Suprapubic skin (tissue), 4 donors: Measurements from ENCODE around the gene PLXNA4. TPM values are rescaled to one million over a fixed set of nuclear protein-coding genes. Genes with fewer than 3 reads are reported as not detected.
"Not testable (repeated sequence)": the region's sequence is repeated elsewhere in the genome, so short reads cannot be mapped to it uniquely, and the experiment has no call there.

ENCODE experiments used
- DNase-seq, 2 donors: peaks; one replicate each; pipeline ENCODE4 v3.0.0-alpha.2; 2019; ENCODE audit warnings: low spot score in 2 of 2
- H3K27ac ChIP-seq: fragments of 200-600 bp; sonication (generic); one replicate; pipeline ENCODE4 v1.5.1; 2019
- H3K27me3 ChIP-seq: fragments of 200-600 bp; sonication (generic); one replicate; pipeline ENCODE4 v1.5.1; 2019
- H3K36me3 ChIP-seq: fragments of 200-600 bp; sonication (generic); one replicate; pipeline ENCODE4 v1.5.1; 2019
- H3K4me1 ChIP-seq: fragments of 200-600 bp; sonication (generic); one replicate; pipeline ENCODE4 v1.5.1; 2019
- H3K4me3 ChIP-seq: fragments of 200-600 bp; sonication (generic); one replicate; pipeline ENCODE4 v1.5.1; 2019; ENCODE audit warnings: mild to moderate bottlenecking
- H3K9me3 ChIP-seq: fragments of 200-600 bp; sonication (generic); one replicate; pipeline ENCODE4 v1.5.1; 2019
- CTCF ChIP-seq, 2 donors: fragments of 200-600 bp in 1 of 2; fragments of 450-650 bp in 1 of 2; sonication (generic) in 1 of 2; IDR thresholded peaks; one replicate each; pipeline ENCODE4 v1.5.1; 2016 to 2019; ENCODE audit warnings: antibody characterized with exemption in 2 of 2, mild to moderate bottlenecking in 1 of 2, moderate library complexity in 1 of 2
- EP300 ChIP-seq: sonication (generic); formaldehyde crosslinking; IDR thresholded peaks from one replicate; pipeline ENCODE4 v1.6.1; 2017; ENCODE audit warnings: antibody characterized with exemption
- POLR2A ChIP-seq, 2 donors: fragments of 450-650 bp; IDR thresholded peaks; one replicate each; pipeline ENCODE4 v1.6.1; 2017; ENCODE audit warnings: antibody characterized with exemption in 2 of 2, mild to moderate bottlenecking in 2 of 2, moderate library complexity in 2 of 2
- POLR2AphosphoS5 ChIP-seq, 3 donors: sonication (generic); formaldehyde crosslinking; IDR thresholded peaks; one replicate each; pipeline ENCODE4 v1.6.1; 2017; ENCODE audit warnings: antibody characterized with exemption in 3 of 3
- WGBS: methylation state at CpG from one replicate; pipeline ENCODE4 v1.1.5; 2018; 5-methylcytosine and 5-hydroxymethylcytosine counted together
- total RNA-seq, 4 donors: library from RNA; depleted of rRNA; stranded (reverse); fragments of >200 nt; gene quantifications; one replicate each; pipeline ENCODE4 v1.1.0, GENCODE V29; 2016

PLXNA4 gene
- total RNA-seq, 4 donors from 2014 or later, result 5.4 to 10.7 (median 7.1) TPM

GRCh38 chr7:132603220-132603833 lies 27.1 kb upstream of the PLXNA4 start:
- whole genome bisulfite sequencing, result 59% methylated on average over 6 of the region's 6 CpGs
- peaks cover 11% of the 10 kb centered on the region for H3K27me3 ChIP-seq
- no peak for DNase-seq
- H3K27ac ChIP-seq, result no peak overlapping the region
- H3K4me3 ChIP-seq, result no peak overlapping the region
- H3K4me1 ChIP-seq, result no peaks in the 10 kb centered on the region
- no peaks in the 10 kb centered on the region for H3K9me3 ChIP-seq
- H3K36me3 ChIP-seq, result no peaks in the 10 kb centered on the region
- TF ChIP-seq POLR2AphosphoS5 (IDR thresholded peaks at IDR 0.05) (no peak), CTCF (IDR thresholded peaks at IDR 0.05) (no peak), EP300 (no peak), POLR2A (IDR thresholded peaks at IDR 0.05) (no peak)

GRCh38 chr7:132601783-132602182 lies 25.5 kb upstream of the PLXNA4 start:
- TF ChIP-seq EP300, result no peak
- Histone ChIP-seq H3K4me1 (no peaks in the 10 kb centered on the region), H3K4me3 (no peak overlapping the region), H3K9me3 (no peaks in the 10 kb centered on the region), H3K27me3 (peaks cover 7% of the 10 kb centered on the region), H3K27ac (no peak overlapping the region), H3K36me3 (no peaks in the 10 kb centered on the region)
- WGBS, result 78% methylated on average over 1 of the region's 1 CpG
- DNase-seq, result no peak

- Histone ChIP-seq H3K27me3 (peaks cover 5% of the 10 kb centered on the region), H3K36me3 (no peaks in the 10 kb centered on the region), H3K4me1 (no peaks in the 10 kb centered on the region), H3K4me3 (no peak overlapping the region), H3K27ac (no peak overlapping the region), H3K9me3 (no peaks in the 10 kb centered on the region)
- TF ChIP-seq POLR2AphosphoS5 (IDR thresholded peaks at IDR 0.05) (no peak), EP300 (no peak), POLR2A (IDR thresholded peaks at IDR 0.05) (no peak), CTCF (IDR thresholded peaks at IDR 0.05) (no peak)
- 50% methylated on average over 1 of the region's 1 CpG for WGBS
- no peak for DNase-seq
These were observed 20.3 kb upstream of the PLXNA4 start for GRCh38 chr7:132596588-132596987.

- H3K9me3 ChIP-seq, H3K4me3 ChIP-seq, H3K4me1 ChIP-seq, H3K27ac ChIP-seq, H3K36me3 ChIP-seq, DNase-seq: not testable (repeated sequence)
- 97% methylated on average over 2 of the region's 2 CpGs for WGBS
- peaks cover 14% of the 10 kb centered on the region for H3K27me3 ChIP-seq
These were observed 18.5 kb upstream of the PLXNA4 start for GRCh38 chr7:132594741-132595140.

- Histone ChIP-seq H3K4me1 (no peaks in the 10 kb centered on the region), H3K36me3 (no peaks in the 10 kb centered on the region), H3K27ac (no peak overlapping the region), H3K9me3 (no peaks in the 10 kb centered on the region), H3K4me3 (no peak overlapping the region), H3K27me3 (peaks cover 17% of the 10 kb centered on the region)
- WGBS, result 69% methylated on average over 6 of the region's 6 CpGs
- no peak for TF ChIP-seq CTCF (IDR thresholded peaks at IDR 0.05)
- TF ChIP-seq EP300, result no peak
- TF ChIP-seq POLR2A (IDR thresholded peaks at IDR 0.05), result no peak
- no peak for TF ChIP-seq POLR2AphosphoS5 (IDR thresholded peaks at IDR 0.05)
- DNase-seq, result peak in 1 of 2 donors; percentile 37
These were observed 16.7 kb upstream of the PLXNA4 start for GRCh38 chr7:132592936-132593335.

GRCh38 chr7:132592231-132592920 lies 16.1 kb upstream of the PLXNA4 start:
- no peaks in the 10 kb centered on the region for H3K36me3 ChIP-seq
- WGBS, result 74% methylated on average over 12 of the region's 12 CpGs

More at GRCh38 chr7:132592231-132592920, 16.1 kb upstream of the PLXNA4 start:
- Histone ChIP-seq H3K4me3 (no peak overlapping the region), H3K9me3 (no peaks in the 10 kb centered on the region), H3K4me1 (no peaks in the 10 kb centered on the region), H3K27ac (no peak overlapping the region), H3K27me3 (peaks cover 23% of the 10 kb centered on the region)
- TF ChIP-seq POLR2AphosphoS5 (IDR thresholded peaks at IDR 0.05) (no peak), POLR2A (IDR thresholded peaks at IDR 0.05) (no peak), CTCF (IDR thresholded peaks at IDR 0.05) (no peak), EP300 (no peak)
- DNase-seq, result no peak
